HT1080 (cell line): Measurements from ENCODE around the gene ARSA. TPM values are rescaled to one million over a fixed set of nuclear protein-coding genes. Genes with fewer than 3 reads are reported as not detected.

Source experiments
- DNase-seq: peaks from one replicate; pipeline ENCODE4 v3.0.0-alpha.2; 2015; ENCODE audit warnings: low read depth
- total RNA-seq: library from RNA; depleted of rRNA; stranded (reverse); fragments of >200 nt; shearing (Covaris generic); gene quantifications from 2 replicates; pipeline ENCODE4 v1.2.3, GENCODE V29; 2014

The ARSA gene
- total RNA-seq, 1 experiment from 2014 or later, result 11.3 TPM

DNA sequence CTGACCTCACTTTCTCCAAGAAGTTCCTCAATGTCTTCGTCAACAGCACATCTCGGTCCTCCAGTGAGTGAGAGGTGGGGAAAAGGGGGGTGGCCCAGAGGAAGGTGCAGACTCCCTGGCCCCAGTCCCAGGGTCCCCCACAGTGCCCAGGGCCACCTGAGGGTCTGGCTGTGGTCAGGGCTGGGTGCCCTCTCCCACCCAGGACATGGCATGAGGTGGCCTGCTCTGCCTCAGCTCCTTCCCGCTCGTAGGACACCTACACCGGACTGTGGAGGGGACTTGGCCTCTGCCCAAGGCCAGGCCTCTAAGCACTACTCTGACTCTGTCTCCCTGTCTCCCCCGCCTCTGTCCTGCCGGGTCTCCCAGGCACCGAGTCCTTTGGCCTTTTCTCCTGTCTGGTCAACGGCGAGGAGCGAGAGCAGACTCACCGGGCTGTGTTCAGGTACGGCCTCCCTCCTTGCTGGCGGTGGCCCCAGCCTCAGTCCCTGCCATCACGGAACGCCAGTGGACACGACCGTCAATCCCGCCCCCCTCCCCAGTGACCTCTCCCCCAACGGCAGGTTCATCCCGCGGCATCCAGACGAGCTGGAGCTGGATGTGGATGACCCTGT lies 22.8 kb downstream of the ARSA start:
- DNase-seq, result no peak

DNA sequence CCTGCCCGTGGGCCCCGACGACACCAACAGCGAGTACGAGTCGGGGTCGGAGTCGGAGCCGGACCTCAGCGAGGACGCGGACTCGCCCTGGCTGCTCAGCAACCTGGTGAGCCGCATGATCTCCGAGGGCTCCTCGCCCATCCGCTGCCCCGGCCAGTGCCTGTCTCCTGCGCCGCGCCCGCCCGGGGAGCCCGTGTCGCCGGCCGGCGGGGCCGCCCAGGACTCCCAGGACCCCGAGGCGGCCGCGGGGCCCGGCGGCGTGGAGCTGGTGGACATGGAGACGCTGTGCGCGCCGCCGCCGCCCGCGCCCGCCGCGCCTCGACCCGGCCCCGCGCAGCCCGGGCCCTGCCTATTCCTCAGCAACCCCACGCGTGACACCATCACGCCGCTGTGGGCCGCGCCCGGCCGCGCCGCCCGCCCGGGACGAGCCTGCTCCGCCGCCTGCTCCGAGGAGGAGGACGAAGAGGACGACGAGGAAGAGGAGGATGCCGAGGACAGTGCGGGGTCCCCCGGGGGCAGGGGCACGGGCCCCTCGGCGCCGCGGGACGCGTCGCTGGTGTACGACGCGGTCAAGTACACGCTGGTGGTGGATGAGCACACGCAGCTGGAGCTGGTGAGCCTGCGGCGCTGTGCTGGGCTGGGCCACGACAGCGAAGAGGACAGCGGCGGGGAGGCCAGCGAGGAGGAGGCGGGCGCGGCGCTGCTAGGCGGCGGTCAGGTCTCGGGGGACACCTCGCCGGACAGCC lies 23.5 kb downstream of the ARSA start:
- no peak for DNase-seq

DNA sequence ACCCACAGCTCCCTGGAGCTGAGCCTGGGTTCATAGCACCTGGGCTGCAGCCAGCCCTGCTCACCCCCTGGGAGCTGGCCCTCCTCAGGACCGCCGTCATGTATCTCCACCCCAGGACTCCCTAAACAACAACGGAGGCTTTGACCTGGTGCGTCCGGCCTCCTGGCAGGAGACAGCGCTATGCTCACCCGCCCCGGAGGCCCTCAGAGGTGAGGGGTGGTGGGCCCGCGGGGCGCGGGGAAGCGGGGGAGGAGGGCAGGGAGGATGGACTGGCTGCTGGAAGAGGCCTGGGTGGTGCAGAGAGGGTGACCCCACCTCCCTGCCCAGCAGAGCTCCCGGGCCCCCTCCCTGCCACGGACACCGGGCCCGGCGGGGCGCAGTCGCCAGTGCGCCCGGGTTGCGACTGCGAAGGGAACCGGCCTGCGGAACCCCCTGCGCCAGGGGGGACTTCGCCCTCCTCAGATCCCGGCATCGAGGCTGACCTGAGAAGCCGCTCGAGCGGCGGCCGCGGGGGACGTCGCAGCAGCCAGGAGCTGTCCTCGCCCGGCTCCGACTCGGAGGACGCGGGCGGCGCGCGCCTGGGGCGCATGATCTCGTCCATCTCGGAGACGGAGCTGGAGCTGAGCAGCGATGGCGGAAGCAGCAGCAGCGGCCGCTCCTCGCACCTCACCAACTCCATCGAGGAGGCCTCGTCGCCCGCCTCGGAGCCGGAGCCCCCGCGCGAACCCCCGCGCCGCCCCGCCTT lies 24.3 kb downstream of the ARSA start:
- DNase-seq, result no peak

DNA sequence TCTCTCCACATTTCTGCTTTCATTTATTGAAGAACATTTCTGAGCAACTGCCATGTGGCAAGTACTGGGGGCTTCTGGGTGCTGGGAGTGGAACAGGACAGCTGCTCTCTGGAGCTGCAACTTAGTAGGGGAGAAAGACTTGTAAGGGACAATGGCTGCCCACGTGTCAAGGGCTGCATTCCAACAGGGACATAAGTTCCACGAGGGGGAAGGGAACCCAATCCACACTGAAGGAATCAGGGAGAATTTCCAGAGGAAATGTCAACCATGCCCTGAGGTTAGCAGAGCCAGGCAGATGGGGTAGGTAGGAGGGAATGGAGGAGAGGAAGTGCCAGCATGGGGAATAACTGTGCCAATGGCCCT lies 25.6 kb downstream of the ARSA start:
- no peak for DNase-seq

DNA sequence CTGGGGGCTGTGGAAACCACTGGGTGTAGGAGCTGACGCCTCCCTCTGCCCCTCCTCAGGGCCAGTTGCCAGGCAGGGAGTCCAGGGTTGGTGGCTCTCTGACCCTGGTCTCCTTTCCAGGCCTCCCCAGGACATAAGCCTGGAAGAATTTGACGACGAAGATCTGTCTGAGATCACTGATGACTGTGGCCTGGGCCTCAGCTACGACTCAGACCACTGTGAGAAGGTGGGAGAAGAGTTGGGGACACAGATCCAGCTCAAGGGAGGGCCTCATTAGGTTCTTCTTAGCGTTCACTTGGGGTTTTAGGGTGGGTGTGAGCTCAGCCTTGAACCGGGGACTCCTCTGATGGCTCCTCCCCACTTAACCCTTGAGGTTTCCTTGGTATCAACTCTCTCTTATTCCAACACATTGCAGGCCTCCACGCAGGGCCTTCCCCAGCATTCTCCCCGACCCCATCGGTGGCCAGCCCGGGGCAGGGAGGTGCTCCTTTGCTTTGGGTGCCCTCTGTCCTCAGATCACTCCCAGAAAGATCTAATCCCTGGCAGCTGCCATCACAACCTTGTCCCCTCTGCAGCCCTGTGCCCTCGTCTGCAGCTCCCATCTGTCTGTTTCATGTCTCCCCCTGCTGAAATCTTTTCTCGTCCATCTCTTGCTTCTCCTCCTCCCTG lies 26.1 kb downstream of the ARSA start:
- no peak for DNase-seq

DNA sequence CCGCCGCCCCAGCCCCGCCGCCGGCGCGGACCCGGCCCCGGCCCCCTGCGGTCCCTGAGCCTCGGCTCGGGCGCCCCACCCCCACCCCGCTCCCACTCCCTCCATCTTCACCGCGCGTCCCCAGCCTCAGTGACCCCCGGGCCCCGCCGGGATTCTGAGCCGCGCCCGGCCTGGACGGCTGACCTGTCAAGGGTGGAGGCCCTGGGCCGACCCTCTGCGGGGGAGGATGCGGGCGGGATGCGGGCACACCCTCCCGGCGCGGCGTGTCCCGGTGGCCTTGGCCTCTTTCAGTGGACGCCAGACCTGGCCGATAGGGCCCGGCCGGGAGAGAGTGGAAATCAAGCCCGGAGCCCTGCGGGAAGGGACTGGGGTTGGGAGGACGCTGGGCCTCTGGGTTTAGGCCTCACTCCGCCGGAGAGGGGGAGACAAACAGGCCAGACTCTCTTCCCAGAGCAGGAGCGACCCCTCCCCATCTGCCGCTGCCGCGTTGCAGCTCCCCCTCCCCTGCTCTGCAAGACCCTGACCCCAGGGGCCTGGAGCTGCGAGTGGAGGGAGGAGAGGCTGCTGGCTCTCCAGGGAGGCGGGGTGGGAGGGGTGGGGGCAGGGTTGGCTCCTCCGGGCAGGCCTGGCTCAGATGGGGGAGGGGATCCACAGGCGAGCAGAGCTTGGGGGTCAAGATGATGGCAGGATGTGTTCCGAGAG lies 26.8 kb downstream of the ARSA start:
- no peak for DNase-seq

DNA sequence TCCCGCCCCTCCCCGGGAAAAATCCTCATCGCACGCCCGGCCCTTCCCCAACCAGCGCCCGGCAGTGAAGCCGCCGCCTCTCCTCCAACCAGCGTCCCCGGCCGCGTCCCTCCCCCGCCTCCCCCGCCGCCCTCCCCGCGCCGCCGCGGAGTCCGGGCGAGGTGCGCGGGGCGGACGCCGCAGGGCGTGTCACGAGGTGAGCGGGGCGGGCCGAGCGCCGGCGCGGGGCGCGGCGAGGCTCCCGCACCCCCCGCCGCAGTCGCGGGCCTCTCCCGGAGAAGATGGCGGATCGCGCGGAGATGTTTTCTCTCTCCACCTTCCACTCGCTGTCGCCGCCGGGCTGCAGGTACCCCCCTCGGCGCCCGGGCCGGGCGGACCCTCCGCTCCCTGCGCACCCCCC lies 27.4 kb downstream of the ARSA start, which contains the start of gene MAPK8IP2:
MAPK8IP2 (plus strand) TSS at position 256 of the 400 bp plus-strand sequence; CDS start at position 282, 26 bp downstream.
- DNase-seq, result no peak

DNA sequence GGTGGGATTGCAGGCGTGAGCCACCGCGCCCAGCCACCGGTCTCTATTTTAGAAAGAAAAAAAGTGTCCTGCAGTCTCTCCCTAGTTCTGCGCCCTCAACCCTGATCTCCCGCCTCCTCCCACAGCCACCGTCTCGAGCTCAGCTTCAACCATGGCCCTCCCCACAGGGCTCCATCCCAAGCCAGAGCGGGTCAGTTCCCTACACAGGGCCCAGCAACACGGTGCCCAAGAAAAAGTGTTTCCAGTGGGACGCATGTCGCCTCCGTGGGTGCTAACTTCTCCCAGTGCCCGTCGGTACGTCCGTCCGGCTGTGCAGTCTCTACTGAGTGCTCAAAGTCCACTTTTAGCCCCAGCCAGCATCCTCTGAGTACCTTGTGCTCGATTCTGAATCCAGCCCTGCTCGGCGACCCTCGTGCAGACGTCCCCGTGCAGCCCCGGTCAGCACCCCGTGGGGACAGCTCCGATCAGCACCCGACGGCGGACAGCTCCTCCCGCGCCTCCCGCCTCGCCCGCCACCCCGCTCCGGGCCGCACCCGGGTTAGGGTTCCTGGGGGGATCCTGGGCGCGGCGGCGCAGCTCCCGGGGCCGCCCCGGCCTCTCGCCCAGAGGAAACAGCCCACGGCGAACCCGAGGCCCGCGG lies 28.0 kb downstream of the ARSA start:
- no peak for DNase-seq

DNA sequence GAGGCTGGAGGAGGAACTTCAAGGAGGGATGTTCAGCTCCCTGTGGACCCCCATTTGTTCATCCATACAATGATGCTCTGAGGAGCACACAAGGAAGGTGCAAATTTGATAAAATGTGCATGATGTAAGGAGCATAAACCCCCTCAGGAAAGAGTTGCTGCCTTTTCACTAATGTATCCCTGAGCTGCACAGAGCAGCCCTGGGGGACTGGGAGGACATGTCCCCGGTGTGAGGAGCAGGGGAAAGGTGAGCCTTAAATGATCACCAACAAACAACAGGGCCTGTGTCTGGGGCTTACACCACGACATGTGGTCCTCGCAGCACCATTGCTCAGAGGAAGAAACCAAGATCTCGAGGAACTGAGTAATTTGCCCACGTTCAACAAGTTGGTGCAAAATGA lies 30.9 kb downstream of the ARSA start:
- no peak for DNase-seq

DNA sequence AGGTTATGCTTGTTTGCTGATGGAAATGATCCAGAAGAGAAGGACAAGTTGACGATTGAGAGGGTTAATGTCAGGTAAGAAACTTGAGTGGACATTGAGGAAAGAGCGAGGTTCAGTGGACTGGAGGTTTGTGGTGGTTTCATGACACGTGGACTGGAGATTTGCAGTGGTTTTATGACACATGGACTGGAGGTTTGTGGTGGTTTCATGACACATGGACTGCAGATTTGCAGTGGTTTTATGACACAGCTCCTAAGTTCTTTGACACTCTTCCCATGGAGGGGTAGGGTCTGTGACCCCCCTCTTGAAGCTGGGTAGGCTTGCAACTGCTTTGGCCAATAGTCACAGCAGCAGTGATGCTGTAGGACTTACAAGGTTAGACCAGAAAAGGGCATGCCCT lies 32.8 kb downstream of the ARSA start:
- no peak for DNase-seq

DNA sequence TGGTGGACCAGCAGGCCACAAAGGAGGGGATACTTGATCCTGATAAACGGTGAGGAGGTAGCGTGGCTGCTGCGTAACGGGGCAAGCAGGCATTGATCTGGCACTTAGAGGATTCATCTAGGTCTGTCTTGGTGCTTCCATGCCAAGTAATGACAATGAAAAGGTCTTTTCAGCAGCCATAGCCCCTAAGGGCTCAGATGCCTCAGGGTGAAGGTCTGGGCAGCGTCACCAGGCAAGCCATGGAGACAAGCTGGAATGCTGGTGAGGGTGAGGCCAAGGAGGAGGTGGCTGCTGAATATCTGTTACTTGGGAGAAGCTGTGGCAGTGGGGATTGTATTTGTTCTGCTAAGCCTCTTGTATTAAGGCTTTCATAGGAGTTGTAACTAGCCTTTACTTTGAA lies 40.5 kb downstream of the ARSA start:
- DNase-seq, result no peak

DNA sequence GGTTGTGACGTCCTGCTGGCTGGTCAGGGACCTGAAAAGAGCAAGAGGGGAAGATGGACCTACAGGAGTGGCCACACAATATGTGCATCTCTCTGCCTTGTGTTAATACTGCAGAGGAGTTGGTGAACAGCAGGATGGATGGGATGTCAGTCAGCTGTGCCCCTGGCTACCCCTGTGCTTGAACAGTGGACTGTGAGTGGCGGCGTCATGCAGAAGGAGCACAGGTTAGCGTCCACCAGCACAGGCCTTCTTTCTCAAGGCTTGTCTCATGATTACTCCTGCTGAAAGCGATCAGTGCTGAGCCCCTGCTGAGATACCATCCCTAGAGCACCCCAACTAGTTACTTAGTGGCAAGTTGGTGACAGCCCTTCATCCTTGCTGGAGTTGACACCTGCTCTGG lies 41.5 kb downstream of the ARSA start:
- DNase-seq, result no peak

DNA sequence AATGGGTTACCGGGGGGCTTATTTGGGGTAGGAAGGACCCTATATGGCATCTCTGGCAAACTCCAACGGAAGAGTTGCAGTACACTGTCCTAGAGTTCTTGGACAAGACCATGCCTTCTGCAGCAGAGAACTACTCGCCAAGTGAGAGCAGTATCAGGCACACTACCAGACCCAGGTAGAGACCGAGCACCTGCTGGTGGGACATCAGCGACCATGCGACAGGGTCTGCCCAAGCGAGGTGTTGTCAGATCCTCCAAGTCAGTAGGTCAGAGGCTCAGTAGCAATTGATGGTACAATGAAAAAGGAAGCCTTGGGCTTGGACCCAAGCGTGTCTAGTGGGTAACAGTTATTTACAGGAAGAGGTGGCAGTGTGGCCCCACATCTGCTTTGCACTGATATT lies 42.2 kb downstream of the ARSA start:
- DNase-seq, result no peak

DNA sequence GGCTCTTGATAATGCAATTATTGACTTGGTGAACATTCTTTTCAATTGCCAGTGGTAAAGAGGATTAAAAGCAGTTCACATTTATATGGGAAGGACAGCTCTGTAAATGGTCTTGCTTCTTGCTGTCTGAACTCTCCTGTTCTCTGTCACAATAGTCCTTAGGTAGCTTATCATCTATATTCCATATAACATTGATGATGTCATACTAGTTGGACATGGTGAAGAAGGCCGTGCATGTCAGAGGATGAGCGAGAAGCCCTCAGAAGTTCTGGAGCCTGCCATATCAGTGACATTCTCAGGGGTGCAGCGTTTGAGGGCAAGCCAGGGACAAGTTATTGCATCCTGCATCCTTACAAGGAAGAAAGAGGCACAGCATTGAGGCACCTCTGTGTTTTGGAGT lies 42.7 kb downstream of the ARSA start:
- no peak for DNase-seq

DNA sequence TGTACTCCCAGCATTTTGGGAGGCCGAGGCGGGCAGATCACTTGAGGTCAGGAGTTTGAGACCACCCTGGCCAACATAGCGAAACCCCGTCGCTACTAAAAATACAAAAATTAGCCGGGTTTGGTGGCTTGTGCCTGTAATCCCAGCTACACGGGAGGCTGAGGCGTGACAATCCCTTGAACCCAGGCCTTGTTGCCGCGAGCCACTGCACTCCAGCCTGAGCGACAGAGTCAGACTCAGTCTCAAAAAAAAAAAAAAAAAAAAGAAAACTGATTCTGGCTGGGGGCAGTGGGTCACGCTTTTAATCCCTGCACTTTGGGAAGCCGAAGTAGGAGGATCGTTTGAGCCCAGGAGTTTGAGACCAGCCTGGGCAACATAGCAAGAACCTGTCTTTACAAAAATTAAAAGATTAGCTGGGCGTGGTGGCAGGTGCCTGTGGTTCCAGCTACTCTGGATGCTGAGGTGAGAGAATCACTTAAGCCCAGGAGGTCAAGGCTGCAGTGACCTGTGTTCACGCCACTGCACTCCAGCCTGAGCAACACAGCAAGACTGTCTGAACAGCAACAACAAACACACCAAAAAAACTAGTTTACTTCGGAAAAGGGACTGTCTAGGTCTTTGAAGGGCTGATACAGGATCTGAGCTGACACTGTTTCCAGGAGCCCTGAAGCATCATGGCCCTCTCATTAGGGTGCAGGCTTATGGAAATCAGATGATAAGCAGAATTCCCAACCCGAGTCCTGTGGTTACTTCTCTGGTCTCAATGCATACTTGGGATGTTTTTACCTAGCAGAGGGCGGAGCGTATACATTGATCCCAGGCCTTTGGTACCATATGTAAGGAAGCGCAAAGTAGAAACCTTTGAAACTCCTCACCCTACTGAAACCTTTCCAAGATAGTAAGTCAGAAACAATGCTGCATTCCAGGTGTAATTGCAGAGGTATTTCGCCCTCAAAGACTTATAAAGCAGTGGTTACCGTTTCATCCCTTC lies 43.6 kb downstream of the ARSA start:
- DNase-seq, result no peak

DNA sequence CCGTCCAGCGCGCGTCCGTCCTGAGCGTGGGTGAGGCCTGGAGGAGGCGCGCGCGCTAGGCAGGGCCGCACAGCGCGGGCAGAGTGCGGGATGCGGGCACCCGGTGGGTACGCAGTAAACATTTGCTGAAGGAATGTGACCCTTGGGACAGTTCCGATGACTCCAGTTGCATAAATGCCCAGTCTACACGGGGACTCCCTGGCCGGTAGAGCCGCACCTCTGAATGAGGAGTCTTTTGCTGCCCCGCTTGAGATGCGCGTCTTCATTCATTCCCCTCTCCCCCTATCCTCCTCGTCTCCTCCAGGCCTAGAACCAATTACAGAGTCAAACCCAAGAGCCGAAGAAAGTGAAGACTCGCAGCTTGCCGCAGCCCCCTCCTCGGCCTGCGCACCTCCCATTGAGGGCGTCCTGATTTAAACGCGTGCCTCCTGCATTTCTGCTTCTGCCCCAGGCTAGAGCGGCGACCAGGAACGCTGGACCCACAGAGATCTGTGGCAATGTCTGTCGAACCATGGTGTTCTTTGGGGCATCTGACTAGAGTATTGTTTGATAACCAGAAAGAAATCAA lies 44.6 kb downstream of the ARSA start:
- DNase-seq, result no peak

DNA sequence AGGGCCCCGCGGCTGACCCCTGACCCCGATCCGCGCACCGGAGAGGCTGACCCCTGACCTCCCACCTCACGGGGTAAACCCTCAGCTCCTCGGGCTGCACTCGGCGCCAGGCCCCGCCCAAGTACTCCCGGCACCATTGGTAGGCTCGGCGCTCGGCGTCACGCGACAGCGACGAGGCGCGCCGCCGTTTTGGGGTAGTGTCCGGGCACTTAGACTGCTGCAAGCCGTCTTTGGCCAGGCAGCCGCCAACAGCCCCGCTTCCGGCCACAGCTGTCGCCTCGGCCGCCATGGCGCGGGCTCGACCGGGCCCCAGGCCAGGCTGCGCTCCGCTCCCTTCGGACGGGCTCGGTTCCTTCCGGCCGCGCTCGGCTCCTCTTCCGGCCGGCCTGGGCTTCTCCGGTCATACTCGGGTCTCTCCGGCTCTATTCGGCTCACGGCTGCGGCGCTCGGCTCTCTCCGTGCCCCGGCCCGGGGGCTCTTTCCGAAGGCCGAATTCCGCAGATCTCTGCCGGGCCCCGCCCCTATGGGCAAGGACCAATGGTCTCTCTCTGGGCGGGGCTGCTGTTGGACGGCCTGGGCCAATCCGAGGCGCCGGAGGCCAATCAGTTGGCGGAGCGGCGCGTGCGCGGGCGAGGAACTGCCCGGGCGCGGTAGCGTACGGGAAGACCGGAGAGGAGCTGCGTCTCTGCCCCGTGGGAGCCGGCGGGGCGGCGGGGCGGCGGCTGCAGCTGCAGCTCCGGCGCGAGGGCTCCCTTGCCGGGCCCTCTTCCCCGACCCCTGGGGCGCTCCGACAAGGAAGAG lies 45.3 kb downstream of the ARSA start, which contains the start of gene CHKB:
CHKB (minus strand) TSS at position 357 of the 801 bp plus-strand sequence; CDS start at position 289, 68 bp downstream.
- DNase-seq, result peak; percentile 96

DNA sequence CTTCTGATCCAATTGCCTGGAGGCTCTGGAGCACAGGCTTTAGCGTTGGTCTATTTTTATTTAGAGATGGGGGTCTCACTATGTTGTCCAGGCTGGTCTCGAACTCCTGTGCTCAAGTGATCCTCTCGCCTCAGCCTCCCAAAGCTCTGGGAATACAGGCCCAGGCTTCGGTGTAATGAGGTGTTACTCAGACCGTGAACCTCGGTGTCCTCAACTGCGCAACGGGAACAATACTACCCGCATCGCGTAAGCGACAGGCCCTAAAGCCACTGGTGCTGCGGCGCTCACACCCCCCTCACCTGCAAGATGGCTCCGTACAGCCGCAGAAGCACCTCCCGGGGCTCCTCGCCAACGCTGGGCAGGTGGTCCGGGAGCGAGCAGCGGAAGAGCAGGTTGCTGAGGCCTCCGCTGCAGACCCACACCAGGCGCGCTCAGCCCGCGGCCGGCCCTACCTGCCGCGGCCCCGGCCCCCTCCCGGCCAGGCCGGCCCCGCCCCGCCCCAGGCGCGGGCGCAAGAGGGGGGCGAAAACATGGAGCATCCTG lies 45.9 kb downstream of the ARSA start:
- DNase-seq, result no peak
